Astrocyte (in vitro differentiated cells and primary cell): ENCODE measurements around the gene FDPS. TPM values are rescaled to one million over a fixed set of nuclear protein-coding genes. Genes with fewer than 3 reads are reported as not detected.

Experiments used
- DNase-seq: peaks from one replicate; pipeline ENCODE4 v3.0.0-alpha.2; 2010; ENCODE audit warnings: low read depth
- FAIRE-seq: peaks from 2 replicates; lab custom pipeline; 2011; peaks lifted over from hg19 to GRCh38; lab: Jason Lieb, UNC
- H2AFZ ChIP-seq: 2 replicates; pipeline ENCODE4 v1.6.0; 2012; ENCODE audit warnings: low read depth, low read length, inconsistent platforms
- H3K27ac ChIP-seq: 2 replicates; pipeline ENCODE4 v1.5.1; 2011; ENCODE audit warnings: low read depth, low read length, inconsistent platforms
- H3K27me3 ChIP-seq: 2 replicates; pipeline ENCODE4 v1.6.0; 2011; ENCODE audit warnings: low read length, inconsistent platforms; ENCODE audit not compliant: insufficient read depth
- H3K36me3 ChIP-seq: 2 replicates; pipeline ENCODE4 v1.5.1; 2011; ENCODE audit warnings: low read length, inconsistent platforms; ENCODE audit not compliant: insufficient read depth
- H3K4me1 ChIP-seq: 2 replicates; pipeline ENCODE4 v1.5.1; 2011; ENCODE audit warnings: low read length, inconsistent platforms; ENCODE audit not compliant: insufficient read depth
- H3K4me2 ChIP-seq: 2 replicates; pipeline ENCODE4 v1.6.0; 2012; ENCODE audit warnings: low read length, inconsistent platforms
- H3K4me3 ChIP-seq: 2 replicates; pipeline ENCODE4 v1.5.1; 2011; ENCODE audit warnings: low read depth, mild to moderate bottlenecking, low read length, inconsistent platforms; ENCODE audit not compliant: insufficient read depth
- H3K79me2 ChIP-seq: 2 replicates; pipeline ENCODE4 v1.6.0; 2012; ENCODE audit warnings: mild to moderate bottlenecking, low read length, inconsistent platforms; ENCODE audit not compliant: insufficient read depth
- H3K9ac ChIP-seq: 2 replicates; pipeline ENCODE4 v1.6.0; 2012; ENCODE audit warnings: mild to moderate bottlenecking, low read length, inconsistent platforms
- H3K9me3 ChIP-seq: 2 replicates; pipeline ENCODE4 v1.5.1; 2012; ENCODE audit warnings: low read depth, mild to moderate bottlenecking, low read length, inconsistent platforms; ENCODE audit not compliant: insufficient read depth
- H4K20me1 ChIP-seq: 2 replicates; pipeline ENCODE4 v1.6.0; 2012; ENCODE audit warnings: low read length, inconsistent platforms; ENCODE audit not compliant: insufficient read depth
- H3K27ac Mint-ChIP-seq: one replicate; pipeline ENCODE4 v1.8.0; 2021; ENCODE audit warnings: mild to moderate bottlenecking, mixed read lengths; ENCODE audit not compliant: unreplicated experiment
- H3K27me3 Mint-ChIP-seq: one replicate; pipeline ENCODE4 v1.8.0; 2021; ENCODE audit warnings: low read depth, mixed read lengths; ENCODE audit not compliant: unreplicated experiment
- H3K36me3 Mint-ChIP-seq: one replicate; pipeline ENCODE4 v1.8.0; 2021; ENCODE audit warnings: low read depth, mixed read lengths; ENCODE audit not compliant: unreplicated experiment
- H3K4me1 Mint-ChIP-seq: one replicate; pipeline ENCODE4 v1.8.0; 2021; ENCODE audit warnings: low read depth, mixed read lengths; ENCODE audit not compliant: unreplicated experiment
- H3K4me3 Mint-ChIP-seq: one replicate; pipeline ENCODE4 v1.8.0; 2021; ENCODE audit warnings: mild to moderate bottlenecking, moderate library complexity, mixed read lengths; ENCODE audit not compliant: unreplicated experiment
- H3K9me3 Mint-ChIP-seq: one replicate; pipeline ENCODE4 v1.8.0; 2021; ENCODE audit warnings: mild to moderate bottlenecking, mixed read lengths; ENCODE audit not compliant: unreplicated experiment
- CTCF ChIP-seq: IDR thresholded peaks from 2 replicates; pipeline ENCODE4 v1.5.1; 2011; ENCODE audit warnings: low read depth, mild to moderate bottlenecking, inconsistent platforms, low read length, moderate library complexity; ENCODE audit not compliant: insufficient read depth
- EZH2 ChIP-seq: IDR thresholded peaks from 2 replicates; pipeline ENCODE4 v1.6.1; 2012; ENCODE audit warnings: mild to moderate bottlenecking, low read length, inconsistent platforms; ENCODE audit not compliant: insufficient read depth
- total RNA-seq: library from RNA; stranded (reverse); gene quantifications from 2 replicates; pipeline ENCODE4 v1.2.1, GENCODE V29; 2021

FDPS gene
- total RNA-seq, 1 donor from 2014 or later = 217 TPM

DNA sequence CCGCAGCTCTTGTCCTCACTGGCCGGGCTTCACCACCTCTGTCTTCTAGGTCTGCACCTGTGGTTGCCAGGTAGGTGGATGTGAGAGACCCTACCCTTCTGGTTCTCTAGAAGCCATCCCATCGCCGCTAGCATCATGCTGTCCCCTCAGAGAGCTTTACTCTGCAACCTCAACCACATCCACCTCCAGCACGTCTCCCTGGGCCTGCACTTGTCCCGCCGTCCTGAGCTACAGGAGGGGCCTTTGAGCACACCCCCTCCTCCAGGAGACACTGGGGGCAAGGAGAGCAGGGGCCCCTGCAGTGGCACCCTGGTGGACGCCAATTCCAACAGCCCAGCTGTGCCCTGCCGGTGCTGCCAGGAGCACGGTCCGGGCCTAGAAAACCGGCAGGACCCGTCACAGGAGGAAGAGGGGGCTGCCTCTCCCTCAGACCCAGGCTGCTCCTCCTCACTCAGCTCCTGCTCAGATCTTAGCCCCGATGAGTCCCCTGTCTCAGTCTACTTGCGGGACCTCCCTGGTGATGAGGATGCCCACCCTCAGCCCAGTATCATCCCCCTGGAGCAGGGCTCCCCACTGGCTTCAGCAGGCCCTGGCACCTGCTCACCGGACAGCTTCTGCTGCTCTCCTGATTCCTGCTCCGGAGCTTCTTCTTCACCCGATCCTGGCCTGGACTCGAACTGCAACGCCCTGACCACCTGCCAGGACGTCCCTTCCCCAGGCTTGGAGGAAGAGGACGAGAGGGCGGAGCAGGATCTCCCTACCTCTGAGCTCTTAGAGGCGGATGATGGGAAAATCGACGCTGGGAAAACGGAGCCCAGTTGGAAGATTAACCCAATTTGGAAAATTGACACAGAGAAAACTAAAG is 13.2 kb downstream of the FDPS start:
- DNase-seq (no peak), FAIRE-seq (no peak)
- H3K27ac ChIP-seq = no peak overlapping the region
- Mint-ChIP-seq H3K9me3 (no peaks in the 10 kb centered on the region), H3K4me3 (peak overlapping the region; percentile 87), H3K36me3 (peaks cover 7% of the 10 kb centered on the region), H3K4me1 (peaks cover 14% of the 10 kb centered on the region), H3K27me3 (no peaks in the 10 kb centered on the region), H3K27ac (peak overlapping the region; percentile 66)
- no peaks in the 10 kb centered on the region for H3K27me3 ChIP-seq
- no peak overlapping the region for H2AFZ ChIP-seq
- H4K20me1 ChIP-seq = peaks cover 42% of the 10 kb centered on the region
- H3K9ac ChIP-seq = peak overlapping the region; percentile 85
- no peaks in the 10 kb centered on the region for H3K9me3 ChIP-seq
- H3K36me3 ChIP-seq = peaks cover 11% of the 10 kb centered on the region
- H3K4me3 ChIP-seq = peak overlapping the region; percentile 72
- peaks cover 32% of the 10 kb centered on the region for H3K79me2 ChIP-seq
- peak overlapping the region; percentile 99 for H3K4me2 ChIP-seq
- TF ChIP-seq CTCF (no peak), EZH2 (no peak)
- H3K4me1 ChIP-seq = peaks cover 32% of the 10 kb centered on the region

DNA sequence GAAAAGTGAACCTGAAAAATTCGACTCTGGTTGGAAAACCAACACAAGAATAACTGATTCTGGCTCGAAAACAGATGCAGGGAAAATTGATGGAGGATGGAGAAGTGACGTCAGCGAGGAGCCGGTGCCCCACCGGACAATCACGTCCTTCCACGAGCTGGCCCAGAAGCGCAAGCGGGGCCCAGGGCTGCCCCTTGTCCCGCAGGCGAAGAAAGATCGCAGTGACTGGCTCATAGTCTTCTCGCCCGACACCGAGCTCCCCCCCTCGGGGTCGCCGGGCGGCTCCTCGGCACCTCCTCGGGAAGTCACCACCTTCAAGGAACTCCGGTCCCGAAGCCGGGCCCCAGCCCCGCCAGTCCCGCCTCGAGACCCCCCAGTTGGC is 13.9 kb downstream of the FDPS start:
- H3K27ac ChIP-seq = peak overlapping the region; percentile 74
- H3K4me3 ChIP-seq = peak overlapping the region; percentile 56
- H3K4me1 ChIP-seq = peaks cover 32% of the 10 kb centered on the region
- H3K79me2 ChIP-seq = peaks cover 37% of the 10 kb centered on the region
- H3K36me3 ChIP-seq = peaks cover 11% of the 10 kb centered on the region
- DNase-seq = no peak
- H4K20me1 ChIP-seq = peaks cover 42% of the 10 kb centered on the region
- H3K36me3 Mint-ChIP-seq = peaks cover 7% of the 10 kb centered on the region
- peak overlapping the region; percentile 87 for H3K4me3 Mint-ChIP-seq
- H3K9me3 ChIP-seq = no peaks in the 10 kb centered on the region
- H3K27me3 ChIP-seq = no peaks in the 10 kb centered on the region
- H2AFZ ChIP-seq = no peak overlapping the region
- no peaks in the 10 kb centered on the region for H3K27me3 Mint-ChIP-seq
- no peaks in the 10 kb centered on the region for H3K9me3 Mint-ChIP-seq
- FAIRE-seq = no peak
- TF ChIP-seq EZH2 = no peak
- TF ChIP-seq CTCF = no peak
- peaks cover 14% of the 10 kb centered on the region for H3K4me1 Mint-ChIP-seq
- peak overlapping the region; percentile 66 for H3K27ac Mint-ChIP-seq
- peak overlapping the region; percentile 99 for H3K4me2 ChIP-seq
- H3K9ac ChIP-seq = peak overlapping the region; percentile 85
